HG02943 (cell line): ENCODE results near the gene PDXP.

Source experiments
- ATAC-seq: cut with Tn5 transposase; IDR thresholded peaks from one replicate; pipeline ENCODE4 v1.9.1; 2021; ENCODE audit warnings: mild to moderate bottlenecking, low read depth, moderate library complexity; ENCODE audit not compliant: unreplicated experiment

The PDXP gene

GRCh38 chr22:37672206-37672919 lies 13.8 kb downstream of the PDXP start:
- ATAC-seq: no peak

GRCh38 chr22:37672920-37673455 lies 14.5 kb downstream of the PDXP start:
- no peak for ATAC-seq

DNA sequence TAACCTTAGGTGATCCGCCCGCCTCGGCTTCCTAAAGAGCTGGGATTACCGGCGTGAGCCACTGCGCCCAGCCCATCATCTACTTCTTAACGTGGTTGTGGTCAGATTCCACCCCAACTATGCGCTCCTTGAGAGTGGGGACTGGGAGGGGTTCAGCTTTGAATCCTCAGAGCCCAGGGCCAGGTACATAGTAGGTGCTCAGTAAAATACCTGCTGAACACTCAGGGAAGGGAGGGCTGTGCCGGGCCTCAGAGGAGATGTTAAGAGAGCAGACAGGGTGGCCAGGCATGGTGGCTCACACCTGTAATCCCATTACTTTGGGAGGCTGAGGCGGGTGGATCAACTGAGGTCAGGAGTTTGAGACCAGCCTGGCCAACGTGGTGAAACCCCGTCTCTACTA lies 15.7 kb downstream of the PDXP start:
- ATAC-seq: no peak

- no peak for ATAC-seq
These were observed 16.7 kb downstream of the PDXP start, which contains the start of gene LGALS1 for GRCh38 chr22:37674951-37675929. Gene LGALS1 (plus strand): TSS chr22:37675636. CDS start chr22:37675703, 67 bp downstream.

- ATAC-seq: no peak
These were observed 17.6 kb downstream of the PDXP start for GRCh38 chr22:37675930-37676735.

- peak; percentile 46 for ATAC-seq
These were observed 18.4 kb downstream of the PDXP start for GRCh38 chr22:37676736-37677492.

DNA sequence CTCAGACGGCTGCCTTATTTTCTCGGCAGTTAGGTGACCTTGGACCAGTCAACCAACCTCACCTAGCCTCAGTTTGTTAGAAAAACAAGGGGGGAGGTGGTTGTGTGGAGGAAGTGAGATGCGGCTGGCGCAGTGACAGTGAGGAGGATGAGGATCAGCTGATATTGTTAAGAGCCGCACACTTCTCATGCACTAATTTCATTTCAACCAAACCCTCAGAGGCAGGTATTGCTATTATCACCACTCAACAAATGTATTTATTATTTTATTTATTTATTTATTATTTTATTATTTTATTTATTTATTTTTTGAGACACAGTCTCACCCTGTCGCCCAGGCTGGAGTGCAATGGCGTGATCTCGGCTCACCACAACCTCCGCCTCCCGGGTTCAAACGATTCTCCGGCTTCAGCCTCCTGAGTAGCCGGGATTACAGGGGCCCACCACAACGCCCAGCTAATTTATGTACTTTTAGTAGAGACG lies 19.0 kb downstream of the PDXP start:
- no peak for ATAC-seq

DNA sequence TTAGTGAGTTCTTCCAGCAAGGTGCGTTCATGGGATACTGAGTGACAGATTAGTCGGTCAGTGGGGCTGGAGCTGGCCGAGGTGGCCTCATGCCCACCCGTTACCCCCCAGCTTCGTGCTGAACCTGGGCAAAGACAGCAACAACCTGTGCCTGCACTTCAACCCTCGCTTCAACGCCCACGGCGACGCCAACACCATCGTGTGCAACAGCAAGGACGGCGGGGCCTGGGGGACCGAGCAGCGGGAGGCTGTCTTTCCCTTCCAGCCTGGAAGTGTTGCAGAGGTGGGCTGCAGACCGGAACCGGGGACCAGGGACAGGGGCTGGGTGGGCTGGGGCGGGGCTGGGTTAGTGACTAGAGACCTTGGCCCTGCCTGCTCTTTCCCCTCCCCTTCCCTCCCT lies 19.8 kb downstream of the PDXP start:
- no peak for ATAC-seq

DNA sequence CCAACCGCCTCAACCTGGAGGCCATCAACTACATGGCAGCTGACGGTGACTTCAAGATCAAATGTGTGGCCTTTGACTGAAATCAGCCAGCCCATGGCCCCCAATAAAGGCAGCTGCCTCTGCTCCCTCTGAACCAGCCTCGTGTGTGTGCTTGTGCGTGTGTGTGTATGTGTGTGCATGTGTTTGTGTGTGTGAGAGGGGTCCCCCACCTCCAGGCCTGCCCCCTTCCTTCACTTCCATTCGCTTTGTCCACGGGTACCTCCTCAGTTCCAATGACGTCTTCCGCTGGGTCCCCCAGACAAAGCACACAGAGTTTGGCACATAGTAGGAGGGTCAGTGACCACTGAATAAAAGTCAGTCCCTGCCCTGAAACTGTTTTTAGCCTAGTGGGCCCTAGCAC lies 21.1 kb downstream of the PDXP start:
- ATAC-seq: no peak

GRCh38 chr22:37680191-37680851 lies 21.8 kb downstream of the PDXP start:
- ATAC-seq: no peak

DNA sequence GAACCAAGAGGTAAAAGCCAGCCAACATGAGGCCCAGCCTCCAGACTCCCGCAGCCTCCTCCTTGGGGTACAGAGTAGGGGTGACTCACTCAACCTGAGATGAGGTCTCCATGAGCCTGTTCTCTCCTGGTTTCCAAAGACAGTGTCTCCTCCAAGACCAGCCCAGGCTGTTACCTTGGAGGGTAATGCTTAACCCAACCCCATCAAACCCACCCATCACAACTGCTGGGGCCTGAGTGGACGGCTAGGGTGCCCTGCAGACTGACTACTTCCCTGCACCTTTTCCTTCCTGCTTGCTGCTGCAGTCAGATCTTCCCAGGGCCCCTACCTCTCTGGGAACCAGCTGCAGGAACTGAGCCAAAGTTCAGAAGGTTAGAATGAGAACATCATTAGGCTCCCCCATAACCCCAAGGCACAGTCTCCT lies 22.5 kb downstream of the PDXP start:
- ATAC-seq: no peak

GRCh38 chr22:37681556-37682049 lies 23.1 kb downstream of the PDXP start:
- no peak for ATAC-seq

- no peak for ATAC-seq
These were observed 26.5 kb downstream of the PDXP start for GRCh38 chr22:37684803-37685615.

GRCh38 chr22:37686002-37686982 lies 27.8 kb downstream of the PDXP start, which contains the start of gene NOL12:
Gene NOL12 (plus strand): TSS chr22:37686343. CDS start chr22:37686393, 50 bp downstream.
- ATAC-seq: no peak

DNA sequence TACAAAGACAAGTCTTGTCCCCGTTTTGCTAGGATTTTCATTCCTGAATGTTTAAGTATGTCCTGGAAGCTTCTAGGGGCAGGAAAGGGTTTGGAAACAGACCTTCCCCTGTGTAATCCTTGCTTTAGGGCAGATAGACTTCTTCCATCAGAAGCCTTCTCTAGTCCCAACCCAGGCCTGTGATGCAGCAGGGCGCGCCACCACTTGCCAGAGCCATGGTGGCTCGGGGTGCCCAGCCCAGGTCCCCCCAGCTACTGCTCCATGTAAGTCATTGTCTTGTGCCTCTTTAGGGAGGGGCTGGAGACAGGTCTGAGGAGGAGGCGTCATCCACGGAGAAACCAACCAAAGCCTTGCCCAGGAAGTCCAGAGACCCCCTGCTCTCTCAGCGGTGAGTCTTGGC lies 31.9 kb downstream of the PDXP start:
- no peak for ATAC-seq

DNA sequence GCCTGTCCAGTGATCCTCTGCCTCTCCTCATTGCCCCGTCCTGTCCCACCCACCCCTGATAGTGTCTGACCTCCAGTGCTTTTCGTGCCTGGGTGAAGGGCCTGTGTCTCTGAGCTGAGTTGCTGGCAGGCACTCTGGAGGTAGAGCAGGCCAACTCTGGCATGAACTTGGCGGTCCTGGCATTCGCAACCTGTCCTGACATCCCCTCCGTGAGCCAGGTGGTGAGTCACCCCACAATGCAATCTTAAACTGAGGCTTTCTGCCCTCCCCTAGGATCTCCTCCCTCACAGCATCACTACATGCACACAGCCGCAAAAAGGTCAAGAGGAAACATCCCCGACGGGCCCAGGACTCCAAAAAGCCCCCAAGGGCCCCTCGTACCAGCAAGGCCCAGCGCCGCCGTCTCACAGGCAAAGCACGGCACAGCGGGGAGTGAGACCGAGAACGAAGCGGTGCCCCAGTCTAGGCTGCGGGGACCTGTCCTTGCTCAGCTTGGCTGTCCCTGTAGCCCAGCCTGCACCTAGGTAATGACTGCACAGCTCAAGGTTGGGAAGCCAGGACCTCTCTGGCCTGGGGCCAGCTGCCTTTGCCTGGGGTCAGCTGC lies 32.5 kb downstream of the PDXP start:
- no peak for ATAC-seq
